GM19324 (cell line): Measurements from ENCODE around the gene CCDC158.
"Not testable (repeated sequence)": the region's sequence is repeated elsewhere in the genome, so short reads cannot be mapped to it uniquely, and the experiment has no call there.

Source experiments
- ATAC-seq: cut with Tn5 transposase; IDR thresholded peaks from one replicate; pipeline ENCODE4 v1.9.1; 2021; ENCODE audit warnings: mild to moderate bottlenecking, moderate library complexity; ENCODE audit not compliant: unreplicated experiment, low FRiP score

The CCDC158 gene

GRCh38 chr4:76374798-76375197 is 46.1 kb downstream of the CCDC158 start:
- no peak for ATAC-seq

- no peak for ATAC-seq
Observed at GRCh38 chr4:76373919-76374552, 46.9 kb downstream of the CCDC158 start.

- ATAC-seq: no peak
Observed at GRCh38 chr4:76366737-76367136, 54.2 kb downstream of the CCDC158 start.

GRCh38 chr4:76365636-76366035 is 55.3 kb downstream of the CCDC158 start:
- ATAC-seq: no peak

- ATAC-seq: no peak
Observed at GRCh38 chr4:76364763-76365162, 56.2 kb downstream of the CCDC158 start.

- no peak for ATAC-seq
Observed at GRCh38 chr4:76363556-76364290, 57.2 kb downstream of the CCDC158 start.

GRCh38 chr4:76361689-76362412 is 59.1 kb downstream of the CCDC158 start:
- ATAC-seq: no peak

- ATAC-seq: not testable (repeated sequence)
Observed at GRCh38 chr4:76359881-76360466, 61.0 kb downstream of the CCDC158 start.

- ATAC-seq: no peak
Observed at GRCh38 chr4:76357981-76358380, 63.0 kb downstream of the CCDC158 start.

- ATAC-seq: no peak
Observed at GRCh38 chr4:76354517-76355473, 66.1 kb downstream of the CCDC158 start.

- no peak for ATAC-seq
Observed at GRCh38 chr4:76342803-76343202, 78.1 kb downstream of the CCDC158 start.

- ATAC-seq: no peak
Observed at GRCh38 chr4:76342191-76342590, 78.8 kb downstream of the CCDC158 start.

- ATAC-seq: no peak
Observed at GRCh38 chr4:76341063-76341462, 79.9 kb downstream of the CCDC158 start.

- ATAC-seq: no peak
Observed at GRCh38 chr4:76339364-76339763, 81.6 kb downstream of the CCDC158 start.

- no peak for ATAC-seq
Observed at GRCh38 chr4:76334885-76335284, 86.1 kb downstream of the CCDC158 start.

GRCh38 chr4:76326515-76326914 is 94.4 kb downstream of the CCDC158 start:
- no peak for ATAC-seq

- no peak for ATAC-seq
Observed at GRCh38 chr4:76325072-76325471, 95.9 kb downstream of the CCDC158 start.

- ATAC-seq: no peak
Observed at GRCh38 chr4:76322236-76322635, 98.7 kb downstream of the CCDC158 start.

- no peak for ATAC-seq
Observed at GRCh38 chr4:76316131-76316530, 104.8 kb downstream of the CCDC158 start.
